SH-SY5Y (cell line): ENCODE results near the gene SAXO1.

Experiments used
- GATA2 ChIP-seq: IDR thresholded peaks from 2 replicates; pipeline ENCODE4 v1.6.1; 2011; ENCODE audit warnings: mild to moderate bottlenecking, low read depth, low read length
- GATA3 ChIP-seq: IDR thresholded peaks from 2 replicates; pipeline ENCODE4 v1.6.1; 2011; ENCODE audit warnings: low read depth, mild to moderate bottlenecking, low read length, moderate library complexity

- TF ChIP-seq GATA2 = no peak
- TF ChIP-seq GATA3 = no peak
Measured at GRCh38 chr9:18988003-18988402, 45.0 kb downstream of the SAXO1 start.
